CD8-positive, alpha-beta memory T cell (primary cell): ENCODE data around the gene PIK3C2B. TPM values are rescaled to one million over a fixed set of nuclear protein-coding genes. Genes with fewer than 3 reads are reported as not detected.

Source experiments
- CTCF ChIA-PET: fragments of 350-600 bp; sonication (Branson Sonifier 250); formaldehyde crosslinking; loops from one replicate; lab custom pipeline; 2021; ENCODE audit warnings: antibody characterized with exemption; lab: Charles Lee
- POLR2A ChIA-PET: fragments of 350-600 bp; sonication (Branson Sonifier 250); formaldehyde crosslinking; loops from one replicate; lab custom pipeline; 2021; ENCODE audit warnings: antibody characterized with exemption; lab: Charles Lee
- DNase-seq, 5 donors: peaks; one replicate each; pipeline versions ENCODE4 v3.0.0 to v3.0.0-alpha.2; 2020 to 2022; ENCODE audit warnings: mixed read lengths in 1 of 5
- H3K27ac ChIP-seq: one replicate; pipeline ENCODE4 v1.7.0; 2013; ENCODE audit warnings: low read depth, mild to moderate bottlenecking, low read length, moderate library complexity
- H3K27me3 ChIP-seq: 2 replicates; pipeline ENCODE4 v1.7.0; 2013; ENCODE audit warnings: low read length, mild to moderate bottlenecking; ENCODE audit not compliant: insufficient read depth, poor library complexity, severe bottlenecking
- H3K36me3 ChIP-seq: 2 replicates; pipeline ENCODE4 v1.7.0; 2013; ENCODE audit warnings: mild to moderate bottlenecking, low read length, moderate library complexity; ENCODE audit not compliant: insufficient read depth
- H3K4me1 ChIP-seq: 2 replicates; pipeline ENCODE4 v1.7.0; 2013; ENCODE audit warnings: mild to moderate bottlenecking, low read length, moderate library complexity; ENCODE audit not compliant: insufficient read depth
- H3K4me3 ChIP-seq: 2 replicates; pipeline ENCODE4 v1.7.0; 2013; ENCODE audit warnings: mild to moderate bottlenecking, low read length
- H3K9me3 ChIP-seq: 2 replicates; pipeline ENCODE4 v1.7.0; 2013; ENCODE audit warnings: mild to moderate bottlenecking, low read length
- H3K27ac Mint-ChIP-seq, 8 donors: one replicate each; pipeline ENCODE4 v1.8.0; 2020 to 2021; ENCODE audit warnings: mixed read lengths in 8 of 8, mild to moderate bottlenecking in 6 of 8, inconsistent platforms in 3 of 8, moderate library complexity in 3 of 8
- H3K27me3 Mint-ChIP-seq, 2 donors: one replicate each; pipeline ENCODE4 v1.8.0; 2020 to 2021; ENCODE audit warnings: mixed read lengths in 2 of 2, mild to moderate bottlenecking in 1 of 2, moderate library complexity in 1 of 2
- H3K36me3 Mint-ChIP-seq, 3 donors: one replicate each; pipeline ENCODE4 v1.8.0; 2020 to 2021; ENCODE audit warnings: mixed read lengths in 3 of 3, inconsistent platforms in 1 of 3, mild to moderate bottlenecking in 1 of 3
- H3K4me1 Mint-ChIP-seq, 3 donors: one replicate each; pipeline ENCODE4 v1.8.0; 2020 to 2021; ENCODE audit warnings: mixed read lengths in 3 of 3, inconsistent platforms in 1 of 3, mild to moderate bottlenecking in 1 of 3
- H3K4me3 Mint-ChIP-seq, 7 donors: one replicate each; pipeline ENCODE4 v1.8.0; 2020 to 2021; ENCODE audit warnings: mixed read lengths in 7 of 7, mild to moderate bottlenecking in 6 of 7, moderate library complexity in 4 of 7, inconsistent platforms in 2 of 7
- H3K9me3 Mint-ChIP-seq, 5 donors: one replicate each; pipeline ENCODE4 v1.8.0; 2020 to 2022; ENCODE audit warnings: mixed read lengths in 5 of 5, mild to moderate bottlenecking in 3 of 5, moderate library complexity in 2 of 5, inconsistent platforms in 1 of 5
- polyA plus RNA-seq: library from polyadenylated mRNA; unstranded; fragments of 300-500 nt; fragmentation: Illumina TruSeq; gene quantifications from one replicate; pipeline ENCODE4 v1.2.3, GENCODE V29; 2021
- total RNA-seq, 2 experiments: library from RNA; stranded (reverse); gene quantifications; one replicate each; pipeline ENCODE4 v1.2.3, GENCODE V29; 2021

PIK3C2B gene
- total and polyA plus RNA-seq, 3 experiments from 2014 or later = 2.9 to 19.6 (median 19.4) TPM

GRCh38 chr1:204516180-204516879 is 21.7 kb upstream of the PIK3C2B start, which contains the start of gene MDM4:
MDM4 (plus strand) TSS chr1:204516406; CDS start chr1:204525519, 9,113 bp downstream.
- H3K4me1 Mint-ChIP-seq = peaks cover 30 to 72% (median 60%) of the 10 kb centered on the region in 3 donors
- ChIA-PET POLR2A (interaction anchor here (0.5 to 2.9 kb wide), 14 partner anchors 10 to 245 kb away, joined by 3 to 62 read pairs (median 3); partner anchors contain the start of gene PIK3C2B), CTCF (interaction anchor here (0.8 to 5.8 kb wide), 14 partner anchors 10 to 291 kb away, joined by 3 to 53 read pairs (median 6); partner anchors contain the start of gene PIK3C2B)
- no peaks in the 10 kb centered on the region for H3K9me3 Mint-ChIP-seq
- H3K36me3 Mint-ChIP-seq = peaks cover 0 to 25% (median 6%) of the 10 kb centered on the region in 3 donors
- peak within 1 kb of the TSS in 1 of 7 donors; percentile 29 for H3K4me3 Mint-ChIP-seq
- H3K27ac Mint-ChIP-seq = peak within 1 kb of the TSS in 2 of 8 donors; percentile 77 to 99
- H3K27me3 ChIP-seq = no peaks in the 10 kb centered on the region
- H3K4me1 ChIP-seq = peaks cover 83% of the 10 kb centered on the region
- DNase-seq = peak; percentile 85 to 96 (median 93)
- peak within 1 kb of the TSS; percentile 97 for H3K27ac ChIP-seq
- H3K36me3 ChIP-seq = peaks cover 9% of the 10 kb centered on the region
- no peaks in the 10 kb centered on the region for H3K27me3 Mint-ChIP-seq
- no peaks in the 10 kb centered on the region for H3K9me3 ChIP-seq
- H3K4me3 ChIP-seq = peak within 1 kb of the TSS; percentile 81

- Histone ChIP-seq H3K27ac (no peak overlapping the region), H3K27me3 (no peaks in the 10 kb centered on the region), H3K36me3 (peaks cover 9% of the 10 kb centered on the region), H3K4me3 (no peak overlapping the region), H3K4me1 (peaks cover 68% of the 10 kb centered on the region), H3K9me3 (no peaks in the 10 kb centered on the region)
- peaks cover 0 to 20% (median 4%) of the 10 kb centered on the region in 3 donors for H3K36me3 Mint-ChIP-seq
- peaks cover 36 to 64% (median 52%) of the 10 kb centered on the region in 3 donors for H3K4me1 Mint-ChIP-seq
- no peaks in the 10 kb centered on the region for H3K9me3 Mint-ChIP-seq
- CTCF ChIA-PET = interaction anchor here (1.0 to 5.8 kb wide), 8 partner anchors 8 to 116 kb away, joined by 3 to 53 read pairs (median 12); partner anchors contain the start of gene PIK3C2B
- H3K4me3 Mint-ChIP-seq = peak overlapping the region in 4 of 7 donors; percentile 26 to 41 (median 34)
- no peaks in the 10 kb centered on the region for H3K27me3 Mint-ChIP-seq
- no peak for DNase-seq
- POLR2A ChIA-PET = interaction anchor here (0.6 to 2.9 kb wide), 7 partner anchors 8 to 1498 kb away, joined by 3 to 62 read pairs (median 5); no protein-coding TSS in a partner anchor
- H3K27ac Mint-ChIP-seq = peak overlapping the region in 7 of 8 donors; percentile 61 to 99 (median 74)
Observed at GRCh38 chr1:204514828-204515227, 20.2 kb upstream of the PIK3C2B start.

- CTCF ChIA-PET = interaction anchor here (0.8 to 5.8 kb wide), 4 partner anchors 10 to 67 kb away, joined by 3 to 38 read pairs (median 4); partner anchors contain the start of gene PIK3C2B
- H3K27me3 Mint-ChIP-seq = no peaks in the 10 kb centered on the region
- no peaks in the 10 kb centered on the region for H3K9me3 Mint-ChIP-seq
- peak overlapping the region; percentile 86 to 96 (median 92) for H3K4me3 Mint-ChIP-seq
- H3K9me3 ChIP-seq = no peaks in the 10 kb centered on the region
- peaks cover 0 to 7% (median under 1%) of the 10 kb centered on the region in 3 donors for H3K36me3 Mint-ChIP-seq
- H3K4me1 ChIP-seq = peaks cover 54% of the 10 kb centered on the region
- H3K27ac ChIP-seq = peak overlapping the region; percentile 91
- no peaks in the 10 kb centered on the region for H3K27me3 ChIP-seq
- H3K4me1 Mint-ChIP-seq = peaks cover 36 to 47% (median 39%) of the 10 kb centered on the region in 3 donors
- POLR2A ChIA-PET = interaction anchor here (0.7 to 1.7 kb wide), 9 partner anchors 16 to 1627 kb away, joined by 3 to 12 read pairs (median 5); partner anchors contain the start of gene PIK3C2B
- peak overlapping the region; percentile 71 for H3K4me3 ChIP-seq
- peak; percentile 32 to 79 (median 74) for DNase-seq
- peaks cover 1% of the 10 kb centered on the region for H3K36me3 ChIP-seq
- H3K27ac Mint-ChIP-seq = peak overlapping the region; percentile 97 to 100 (median 100)
Observed at GRCh38 chr1:204513117-204513716, 18.6 kb upstream of the PIK3C2B start.

DNA sequence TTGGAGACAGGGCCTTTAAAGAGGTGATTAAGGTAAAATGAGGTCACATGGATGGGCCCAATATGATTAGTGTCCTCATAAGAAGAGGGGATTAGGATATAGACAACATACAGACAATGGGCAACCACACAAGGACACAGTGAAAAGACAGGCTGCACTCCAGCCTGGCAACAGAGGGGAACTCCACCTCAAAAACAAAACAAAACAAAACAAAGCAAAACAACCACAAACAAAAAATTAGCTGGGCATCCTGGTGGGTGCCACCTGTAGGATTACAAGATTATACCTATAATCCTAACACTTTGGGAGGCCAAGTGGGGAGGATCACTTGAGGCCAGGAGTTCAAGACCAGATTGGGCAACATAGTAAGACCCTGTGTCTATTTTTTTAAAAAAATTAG is 16.8 kb upstream of the PIK3C2B start:
- Mint-ChIP-seq H3K27ac (peak overlapping the region in 6 of 8 donors; percentile 35 to 99 (median 73)), H3K9me3 (peaks cover 0 to 6% (median under 1%) of the 10 kb centered on the region in 5 donors), H3K36me3 (peaks cover 0 to 13% (median 0%) of the 10 kb centered on the region in 3 donors), H3K4me3 (peak overlapping the region in 2 of 7 donors; percentile 27 to 55), H3K27me3 (peaks cover 0 to 9% of the 10 kb centered on the region in 2 donors), H3K4me1 (peaks cover 40 to 53% (median 52%) of the 10 kb centered on the region in 3 donors)
- POLR2A ChIA-PET = no interaction called here
- no peak for DNase-seq
- Histone ChIP-seq H3K27me3 (no peaks in the 10 kb centered on the region), H3K27ac (no peak overlapping the region), H3K4me1 (peaks cover 52% of the 10 kb centered on the region), H3K9me3 (no peaks in the 10 kb centered on the region), H3K4me3 (no peak overlapping the region), H3K36me3 (no peaks in the 10 kb centered on the region)
- CTCF ChIA-PET = no interaction called here

GRCh38 chr1:204509186-204509635 is 14.6 kb upstream of the PIK3C2B start:
- peaks cover 40% of the 10 kb centered on the region for H3K4me1 ChIP-seq
- ChIA-PET POLR2A (interaction anchor here (0.6 kb wide), 1 partner anchor 127 kb away, joined by 4 read pairs; no protein-coding TSS in a partner anchor), CTCF (interaction anchor here (0.8 to 4.8 kb wide), 5 partner anchors 15 to 78 kb away, joined by 3 to 22 read pairs (median 3); no protein-coding TSS in a partner anchor)
- Mint-ChIP-seq H3K4me1 (peaks cover 42 to 58% (median 54%) of the 10 kb centered on the region in 3 donors), H3K36me3 (peaks cover 0 to 15% (median 0%) of the 10 kb centered on the region in 3 donors), H3K9me3 (peaks cover 0 to 7% (median 2%) of the 10 kb centered on the region in 5 donors), H3K4me3 (peak overlapping the region in 3 of 7 donors; percentile 19 to 72 (median 52)), H3K27me3 (peaks cover 0 to 13% of the 10 kb centered on the region in 2 donors), H3K27ac (peak overlapping the region in 2 of 8 donors; percentile 9 to 100)
- H3K36me3 ChIP-seq = no peaks in the 10 kb centered on the region
- no peak overlapping the region for H3K4me3 ChIP-seq
- H3K27ac ChIP-seq = no peak overlapping the region
- no peaks in the 10 kb centered on the region for H3K27me3 ChIP-seq
- no peak for DNase-seq
- no peaks in the 10 kb centered on the region for H3K9me3 ChIP-seq

DNA sequence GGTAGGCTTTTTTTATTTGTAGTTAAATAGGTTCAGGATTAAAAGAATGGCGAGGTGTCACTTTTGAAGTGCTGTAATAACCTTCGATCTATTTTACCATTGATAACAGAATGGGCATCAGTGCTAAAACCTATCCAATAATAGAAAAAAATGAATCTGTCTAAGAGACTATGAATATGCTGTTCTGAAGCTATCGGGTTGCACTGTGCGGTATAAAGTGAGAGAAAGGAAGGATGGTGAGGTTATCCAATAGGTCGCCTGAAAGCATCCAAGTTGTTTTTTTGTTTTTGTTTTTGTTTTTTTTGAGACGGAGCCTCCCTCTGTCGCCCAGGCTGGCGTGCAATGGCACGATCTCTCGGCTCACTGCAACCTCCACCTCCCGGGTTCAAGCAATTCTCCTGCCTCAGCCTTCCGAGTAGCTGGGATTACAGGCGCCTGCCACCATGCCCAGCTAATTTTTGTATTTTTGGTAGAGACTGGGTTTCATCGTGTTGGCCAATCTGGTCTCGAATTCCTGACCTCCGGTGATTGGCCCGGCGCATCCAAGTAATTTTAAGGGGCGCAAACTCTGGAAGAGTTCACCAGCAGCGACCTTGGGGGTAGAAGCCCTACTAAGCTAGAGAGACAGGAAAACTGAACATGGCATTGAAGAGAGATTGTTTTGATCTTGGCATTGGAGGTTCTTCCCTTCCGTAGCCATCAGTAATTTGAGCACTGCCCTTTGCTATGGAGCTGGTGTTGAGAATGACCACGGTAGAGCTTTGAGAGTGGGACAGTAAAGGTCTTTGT is 12.9 kb upstream of the PIK3C2B start:
- H3K27me3 Mint-ChIP-seq = peaks cover 0 to 13% of the 10 kb centered on the region in 2 donors
- H3K4me1 Mint-ChIP-seq = peaks cover 34 to 49% (median 46%) of the 10 kb centered on the region in 3 donors
- H3K27ac ChIP-seq = peak overlapping the region; percentile 93
- POLR2A ChIA-PET = interaction anchor here (1.0 to 5.0 kb wide), 9 partner anchors 9 to 98 kb away, joined by 3 to 62 read pairs (median 6); partner anchors contain the start of genes MDM4 and PIK3C2B
- no peaks in the 10 kb centered on the region for H3K9me3 ChIP-seq
- H3K27ac Mint-ChIP-seq = peak overlapping the region; percentile 94 to 100 (median 98)
- peaks cover 0 to 12% (median 0%) of the 10 kb centered on the region in 3 donors for H3K36me3 Mint-ChIP-seq
- H3K9me3 Mint-ChIP-seq = peaks cover 0 to 7% (median 2%) of the 10 kb centered on the region in 5 donors
- peak overlapping the region; percentile 67 for H3K4me3 ChIP-seq
- H3K4me3 Mint-ChIP-seq = peak overlapping the region; percentile 89 to 95 (median 93)
- peaks cover 27% of the 10 kb centered on the region for H3K4me1 ChIP-seq
- DNase-seq = no peak
- H3K27me3 ChIP-seq = no peaks in the 10 kb centered on the region
- H3K36me3 ChIP-seq = no peaks in the 10 kb centered on the region
- CTCF ChIA-PET = interaction anchor here (1.2 to 18.2 kb wide), 11 partner anchors 9 to 109 kb away, joined by 3 to 496 read pairs (median 11); partner anchors contain the start of genes MDM4 and PIK3C2B
